ENCODE results near the gene PAX2. TPM values are rescaled to one million over a fixed set of nuclear protein-coding genes. Genes with fewer than 3 reads are reported as not detected.

PAX2 gene
- total and polyA plus RNA-seq, 2 donors from 2014 or later, result 28.3 to 102 TPM

GRCh38 chr10:100811752-100812750 is 66.7 kb downstream of the PAX2 start:
- DNase-seq (peak in 2 of 5 donors; percentile 19 to 37), FAIRE-seq (no peak)
- peaks cover 2 to 12% (median 8%) of the 10 kb centered on the region in 3 donors for H3K36me3 ChIP-seq (ENCODE audit: control insufficient read depth in 2 of 3, insufficient read depth in 3 of 3, low read length in 3 of 3)
- no peaks in the 10 kb centered on the region for H3K9me3 ChIP-seq (ENCODE audit: control insufficient read depth in 2 of 3, insufficient read depth in 1 of 3, low read length in 3 of 3)
- H3K4me1 ChIP-seq (ENCODE audit: control insufficient read depth in 2 of 3, insufficient read depth in 2 of 3, low read depth in 1 of 3, low read length in 3 of 3), result no peaks in the 10 kb centered on the region
- H3K27me3 ChIP-seq (ENCODE audit: control insufficient read depth, insufficient read depth, low read length), result no peaks in the 10 kb centered on the region
- H3K27ac ChIP-seq (ENCODE audit: low read depth in 2 of 2, low read length in 2 of 2), result no peak overlapping the region
- no peak for TF ChIP-seq CTCF (IDR thresholded peaks at IDR 0.05; ENCODE audit: borderline replicate concordance, extremely low read depth, insufficient read depth)
- no peak overlapping the region for H3K9ac ChIP-seq (ENCODE audit: low read length in 3 of 3)
- H3K4me3 ChIP-seq (ENCODE audit: low read length in 3 of 3), result no peak overlapping the region
- intact Hi-C loops (cut with DNase I), result no loop called here

- Histone ChIP-seq H3K9ac (ENCODE audit: low read length in 3 of 3) (no peak overlapping the region), H3K36me3 (ENCODE audit: control insufficient read depth in 2 of 3, insufficient read depth in 3 of 3, low read length in 3 of 3) (peaks cover 3 to 9% (median 8%) of the 10 kb centered on the region in 3 donors), H3K4me3 (ENCODE audit: low read length in 3 of 3) (no peak overlapping the region), H3K27ac (ENCODE audit: low read depth in 2 of 2, low read length in 2 of 2) (no peak overlapping the region), H3K9me3 (ENCODE audit: control insufficient read depth in 2 of 3, insufficient read depth in 1 of 3, low read length in 3 of 3) (no peaks in the 10 kb centered on the region), H3K27me3 (ENCODE audit: control insufficient read depth, insufficient read depth, low read length) (no peaks in the 10 kb centered on the region), H3K4me1 (ENCODE audit: control insufficient read depth in 2 of 3, insufficient read depth in 2 of 3, low read depth in 1 of 3, low read length in 3 of 3) (no peaks in the 10 kb centered on the region)
- TF ChIP-seq CTCF (IDR thresholded peaks at IDR 0.05; ENCODE audit: borderline replicate concordance, extremely low read depth, insufficient read depth), result no peak
- DNase-seq (peak in 1 of 5 donors; percentile 22), FAIRE-seq (no peak)
- intact Hi-C loops (cut with DNase I), result no loop called here
These were observed 67.6 kb downstream of the PAX2 start for GRCh38 chr10:100812978-100813377.

GRCh38 chr10:100814751-100815474 is 69.5 kb downstream of the PAX2 start:
- H3K9me3 ChIP-seq (ENCODE audit: control insufficient read depth in 2 of 3, insufficient read depth in 1 of 3, low read length in 3 of 3), result no peaks in the 10 kb centered on the region
- no peak overlapping the region for H3K4me3 ChIP-seq (ENCODE audit: low read length in 3 of 3)
- DNase-seq (peak in 1 of 5 donors; percentile 29), FAIRE-seq (no peak)
- H3K27ac ChIP-seq (ENCODE audit: low read depth in 2 of 2, low read length in 2 of 2), result no peak overlapping the region
- H3K36me3 ChIP-seq (ENCODE audit: control insufficient read depth in 2 of 3, insufficient read depth in 3 of 3, low read length in 3 of 3), result peaks cover 2 to 8% (median 3%) of the 10 kb centered on the region in 3 donors
- no peak overlapping the region for H3K9ac ChIP-seq (ENCODE audit: low read length in 3 of 3)
- TF ChIP-seq CTCF (IDR thresholded peaks at IDR 0.05; ENCODE audit: borderline replicate concordance, extremely low read depth, insufficient read depth), result no peak
- intact Hi-C loops (cut with DNase I), result no loop called here
- H3K4me1 ChIP-seq (ENCODE audit: control insufficient read depth in 2 of 3, insufficient read depth in 2 of 3, low read depth in 1 of 3, low read length in 3 of 3), result no peaks in the 10 kb centered on the region
- H3K27me3 ChIP-seq (ENCODE audit: control insufficient read depth, insufficient read depth, low read length), result no peaks in the 10 kb centered on the region
